Smooth muscle cell (in vitro differentiated cells): ENCODE results near the gene SPOPL. TPM values are rescaled to one million over a fixed set of nuclear protein-coding genes. Genes with fewer than 3 reads are reported as not detected.

Experiments used
- DNase-seq: peaks from one replicate; lab custom pipeline; 2025; ENCODE audit not compliant: unreplicated experiment; lab: John Stamatoyannopoulos, UW
- H2AFZ ChIP-seq: fragments of 200-600 bp; sonication (generic); 2 replicates; pipeline ENCODE4 v1.6.0; 2016; ENCODE audit warnings: antibody characterized with exemption, low read depth, mild to moderate bottlenecking
- H3F3A ChIP-seq: fragments of 200-600 bp; sonication (generic); 2 replicates; pipeline ENCODE4 v1.6.0; 2017; ENCODE audit warnings: antibody characterized with exemption, low read depth
- H3K27ac ChIP-seq: fragments of 200-600 bp; sonication (generic); 2 replicates; pipeline ENCODE4 v1.5.1; 2016; ENCODE audit warnings: low read depth, mild to moderate bottlenecking
- H3K27me3 ChIP-seq: fragments of 200-600 bp; sonication (generic); 2 replicates; pipeline ENCODE4 v1.6.1; 2016; ENCODE audit warnings: low read depth, mild to moderate bottlenecking
- H3K36me3 ChIP-seq: fragments of 200-600 bp; sonication (generic); 2 replicates; pipeline ENCODE4 v1.5.1; 2016; ENCODE audit warnings: low read depth
- H3K4me1 ChIP-seq: fragments of 200-600 bp; sonication (generic); 2 replicates; pipeline ENCODE4 v1.5.1; 2016; ENCODE audit warnings: low read depth
- H3K4me2 ChIP-seq: fragments of 200-600 bp; sonication (generic); 2 replicates; pipeline ENCODE4 v1.6.0; 2016; ENCODE audit warnings: mild to moderate bottlenecking
- H3K4me3 ChIP-seq: fragments of 200-600 bp; sonication (generic); 2 replicates; pipeline ENCODE4 v1.5.1; 2016; ENCODE audit warnings: mild to moderate bottlenecking
- H3K79me2 ChIP-seq: fragments of 200-600 bp; sonication (generic); 2 replicates; pipeline ENCODE4 v1.6.0; 2016; ENCODE audit warnings: low read depth, mild to moderate bottlenecking
- H3K9ac ChIP-seq: fragments of 200-600 bp; sonication (generic); 2 replicates; pipeline ENCODE4 v1.6.0; 2016; ENCODE audit warnings: low read depth
- H3K9me3 ChIP-seq: fragments of 200-600 bp; sonication (generic); replicated peaks from 2 replicates; pipeline ENCODE4 v1.5.1; 2016; ENCODE audit warnings: low read depth
- H4K20me1 ChIP-seq: fragments of 200-600 bp; sonication (generic); 2 replicates; pipeline ENCODE4 v1.6.0; 2016; ENCODE audit warnings: low read depth
- WGBS: methylation state at CpG from one replicate; pipeline ENCODE4 v1.1.7; 2016; ENCODE audit warnings: low lambda C conversion rate; 5-methylcytosine and 5-hydroxymethylcytosine counted together
- polyA plus RNA-seq: library from polyadenylated mRNA; unstranded; fragments of >200 nt; fragmentation: Nextera tagmentation; extraction: Ambion mirVana; gene quantifications from 2 replicates; pipeline ENCODE4 v1.2.1, GENCODE V29; 2016
- total RNA-seq: library from RNA; depleted of rRNA; stranded (reverse); fragments of >200 nt; gene quantifications from 2 replicates; pipeline ENCODE4 v1.2.3, GENCODE V29; 2014
- TF ChIP-seq, protein P1 (sequence below): fragments of 200-600 bp; sonication (generic); IDR thresholded peaks from 2 replicates; pipeline ENCODE4 v1.5.1; 2017; ENCODE audit warnings: borderline replicate concordance, mild to moderate bottlenecking, antibody characterized with exemption; ENCODE audit not compliant: insufficient read depth, poor library complexity, severe bottlenecking

Gene SPOPL
- total and polyA plus RNA-seq, 2 experiments from 2014 or later, result 3.7 to 27.7 TPM

DNA sequence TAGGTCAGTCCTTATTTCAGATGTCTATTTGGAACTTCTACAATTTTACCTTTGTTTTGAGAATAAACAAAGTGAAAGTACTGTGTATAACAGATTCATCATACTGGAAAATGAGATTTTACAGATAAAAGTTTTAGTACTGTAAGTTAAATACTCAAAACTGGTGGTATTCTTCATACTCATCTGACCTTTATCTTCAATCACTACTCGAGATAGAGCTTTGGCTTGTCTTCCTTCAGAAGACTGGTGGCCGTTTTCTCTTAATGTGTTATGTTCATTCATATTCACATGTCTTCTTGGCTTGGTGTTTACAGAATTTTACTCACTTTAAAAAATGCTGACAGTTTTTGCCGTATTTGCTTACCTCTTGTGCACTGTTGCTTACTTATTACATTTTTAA lies 2.1 kb downstream of the SPOPL start:
- Histone ChIP-seq H3K27ac (peak overlapping the region; percentile 7), H3K36me3 (no peaks in the 10 kb centered on the region), H3K27me3 (no peaks in the 10 kb centered on the region), H4K20me1 (peaks cover 57% of the 10 kb centered on the region), H3F3A (no peaks in the 10 kb centered on the region), H2AFZ (no peak overlapping the region), H3K4me1 (peaks cover 9% of the 10 kb centered on the region), H3K9me3 (no peaks in the 10 kb centered on the region), H3K4me2 (peak overlapping the region; percentile 93), H3K9ac (no peak overlapping the region), H3K79me2 (peaks cover 66% of the 10 kb centered on the region), H3K4me3 (peak overlapping the region; percentile 92)
- no peak for DNase-seq
- TF ChIP-seq, protein P1, sequence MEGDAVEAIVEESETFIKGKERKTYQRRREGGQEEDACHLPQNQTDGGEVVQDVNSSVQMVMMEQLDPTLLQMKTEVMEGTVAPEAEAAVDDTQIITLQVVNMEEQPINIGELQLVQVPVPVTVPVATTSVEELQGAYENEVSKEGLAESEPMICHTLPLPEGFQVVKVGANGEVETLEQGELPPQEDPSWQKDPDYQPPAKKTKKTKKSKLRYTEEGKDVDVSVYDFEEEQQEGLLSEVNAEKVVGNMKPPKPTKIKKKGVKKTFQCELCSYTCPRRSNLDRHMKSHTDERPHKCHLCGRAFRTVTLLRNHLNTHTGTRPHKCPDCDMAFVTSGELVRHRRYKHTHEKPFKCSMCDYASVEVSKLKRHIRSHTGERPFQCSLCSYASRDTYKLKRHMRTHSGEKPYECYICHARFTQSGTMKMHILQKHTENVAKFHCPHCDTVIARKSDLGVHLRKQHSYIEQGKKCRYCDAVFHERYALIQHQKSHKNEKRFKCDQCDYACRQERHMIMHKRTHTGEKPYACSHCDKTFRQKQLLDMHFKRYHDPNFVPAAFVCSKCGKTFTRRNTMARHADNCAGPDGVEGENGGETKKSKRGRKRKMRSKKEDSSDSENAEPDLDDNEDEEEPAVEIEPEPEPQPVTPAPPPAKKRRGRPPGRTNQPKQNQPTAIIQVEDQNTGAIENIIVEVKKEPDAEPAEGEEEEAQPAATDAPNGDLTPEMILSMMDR, result no peak
- WGBS, result 41% methylated on average over 3 of the region's 3 CpGs

DNA sequence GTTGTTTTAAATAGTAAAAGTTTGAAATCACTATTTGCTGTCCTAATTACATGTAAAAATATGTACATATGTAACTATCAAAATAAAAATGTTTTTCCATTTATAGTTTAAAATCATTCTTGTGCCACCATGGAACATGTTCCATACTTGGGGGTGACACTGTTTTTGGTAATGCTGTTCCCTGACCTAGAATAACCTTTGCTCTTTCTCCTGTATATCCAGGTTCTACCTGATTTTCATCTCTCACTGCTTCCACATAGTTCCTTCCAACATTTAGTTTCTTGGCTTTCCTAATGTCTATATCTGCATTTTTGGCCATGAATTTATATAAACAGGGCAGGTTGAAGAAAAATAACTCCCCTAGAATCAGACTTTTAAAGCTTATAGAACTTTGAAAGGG lies 2.5 kb downstream of the SPOPL start:
- no peaks in the 10 kb centered on the region for H3K9me3 ChIP-seq
- no peak overlapping the region for H3K9ac ChIP-seq
- no peaks in the 10 kb centered on the region for H3K36me3 ChIP-seq
- H4K20me1 ChIP-seq, result peaks cover 61% of the 10 kb centered on the region
- no peak overlapping the region for H2AFZ ChIP-seq
- peak overlapping the region; percentile 92 for H3K4me3 ChIP-seq
- H3F3A ChIP-seq, result no peaks in the 10 kb centered on the region
- no peaks in the 10 kb centered on the region for H3K27me3 ChIP-seq
- DNase-seq, result no peak
- H3K4me1 ChIP-seq, result peaks cover 9% of the 10 kb centered on the region
- H3K79me2 ChIP-seq, result peaks cover 71% of the 10 kb centered on the region
- peak overlapping the region; percentile 93 for H3K4me2 ChIP-seq
- TF ChIP-seq, protein P1, result no peak
- peak overlapping the region; percentile 7 for H3K27ac ChIP-seq

DNA sequence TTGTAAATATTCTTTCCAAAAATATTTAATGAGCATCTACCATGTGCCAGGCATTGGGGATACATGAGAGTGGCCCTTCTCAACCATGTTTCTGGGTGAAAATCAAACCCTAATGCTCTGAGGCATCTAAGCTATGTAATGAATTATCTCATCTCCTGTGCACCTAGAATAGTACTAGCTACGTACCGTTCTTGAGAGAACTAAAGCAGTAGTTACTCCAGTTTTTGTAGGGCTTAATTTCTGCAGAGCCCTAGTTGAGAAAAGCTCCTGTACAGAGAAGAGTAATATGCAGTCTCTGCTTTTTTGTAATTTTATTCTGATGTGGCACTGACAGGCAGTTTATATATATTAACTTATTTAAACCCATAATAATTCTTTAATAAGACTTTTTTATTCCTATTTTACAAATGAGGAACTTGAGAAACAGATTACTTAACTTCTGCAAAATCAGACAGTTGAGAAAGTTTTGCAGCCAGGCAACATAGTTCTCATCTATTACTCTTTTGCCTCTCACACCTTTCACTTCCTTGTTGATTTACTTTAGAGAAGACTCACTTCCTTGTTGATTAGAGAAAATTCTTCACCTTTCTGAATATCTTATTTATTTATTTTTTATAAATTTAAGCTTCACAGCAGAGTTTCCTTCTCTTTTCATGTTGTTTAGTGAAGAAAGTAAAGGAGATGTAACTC lies 3.1 kb downstream of the SPOPL start:
- Histone ChIP-seq H4K20me1 (peaks cover 67% of the 10 kb centered on the region), H3K9ac (no peak overlapping the region), H3K79me2 (peaks cover 77% of the 10 kb centered on the region), H3K36me3 (no peaks in the 10 kb centered on the region), H3K9me3 (no peaks in the 10 kb centered on the region), H3K4me2 (peak overlapping the region; percentile 93), H3K27me3 (no peaks in the 10 kb centered on the region), H3K4me3 (peak overlapping the region; percentile 92), H3K27ac (no peak overlapping the region), H3F3A (no peaks in the 10 kb centered on the region), H2AFZ (no peak overlapping the region), H3K4me1 (peaks cover 9% of the 10 kb centered on the region)
- no peak for DNase-seq
- TF ChIP-seq, protein P1, result no peak
- WGBS, result 57% methylated on average over 2 of the region's 2 CpGs

DNA sequence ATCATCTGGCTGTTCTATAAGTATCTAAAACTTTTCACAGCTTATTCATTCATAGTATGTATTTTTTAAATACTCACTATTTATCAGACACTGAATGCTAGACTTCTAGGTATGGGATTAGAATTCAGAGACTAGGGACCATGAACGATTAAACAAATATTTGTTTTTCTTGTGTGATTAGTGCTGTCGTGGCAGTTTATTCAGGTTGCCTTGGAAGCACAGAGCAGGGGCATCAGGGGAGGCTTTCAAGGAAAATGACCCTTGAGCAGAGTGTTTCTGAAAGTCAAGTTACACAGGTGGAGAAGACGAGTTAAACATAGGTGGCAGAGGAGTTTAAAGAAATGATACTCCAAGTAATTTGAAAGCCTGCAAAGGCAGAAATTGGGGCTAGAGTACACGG lies 5.7 kb downstream of the SPOPL start:
- Histone ChIP-seq H3K27ac (no peak overlapping the region), H3K9me3 (no peaks in the 10 kb centered on the region), H3K36me3 (no peaks in the 10 kb centered on the region), H2AFZ (no peak overlapping the region), H3F3A (no peaks in the 10 kb centered on the region), H4K20me1 (peaks cover 91% of the 10 kb centered on the region), H3K4me3 (no peak overlapping the region), H3K27me3 (no peaks in the 10 kb centered on the region), H3K79me2 (peaks cover 99% of the 10 kb centered on the region), H3K4me1 (peaks cover 3% of the 10 kb centered on the region), H3K4me2 (no peak overlapping the region), H3K9ac (no peak overlapping the region)
- 85% methylated on average over 4 of the region's 4 CpGs for WGBS
- TF ChIP-seq, protein P1, result no peak
- no peak for DNase-seq
